A549 (cell line): ENCODE data around the gene GALR3. TPM values are rescaled to one million over a fixed set of nuclear protein-coding genes. Genes with fewer than 3 reads are reported as not detected.

Source experiments
- ATAC-seq, 2 experiments: fragments of 200-7000 bp in 1 of 2; fragments of >200 bp in 1 of 2; cut with Nextera tagmentation in 1 of 2; cut with Tn5 transposase in 1 of 2; 3 replicates each; pipeline versions ENCODE4 v1.8.0 to v1.9.1; 2018 to 2020; ENCODE audit warnings: mild to moderate bottlenecking in 1 of 2, moderate library complexity in 1 of 2
- CTCF ChIA-PET: fragments of 300-600 bp; sonication (Branson Sonifier 250); formaldehyde crosslinking; extraction: SDS; loops from one replicate; lab custom pipeline; 2021; ENCODE audit warnings: antibody characterized with exemption, inconsistent platforms; lab: Yijun Ruan, JAX
- POLR2A ChIA-PET: fragments of 350-600 bp; formaldehyde crosslinking; extraction: SDS; loops from one replicate; lab custom pipeline; 2021; ENCODE audit warnings: antibody characterized with exemption, inconsistent platforms; lab: Yijun Ruan, JAX
- DNase-seq, 2 experiments: peaks; one replicate each; pipeline versions ENCODE4 v3.0.0 to v3.0.0-alpha.2; 2011 to 2016; ENCODE audit warnings: low read depth in 1 of 2, low spot score in 1 of 2
- FAIRE-seq: peaks from 2 replicates; lab custom pipeline; 2011; peaks lifted over from hg19 to GRCh38; lab: Jason Lieb, UNC
- H3K27ac ChIP-seq, 2 experiments: fragments of >200 bp; sonication (Bioruptor Twin); formaldehyde crosslinking; 3 replicates each; pipeline ENCODE4 v1.5.1; 2016 to 2017
- H3K4me1 ChIP-seq: fragments of >200 bp; sonication (Bioruptor Twin); formaldehyde crosslinking; 3 replicates; pipeline ENCODE4 v1.6.1; 2016
- H3K4me2 ChIP-seq: fragments of >200 bp; sonication (Bioruptor Twin); formaldehyde crosslinking; 3 replicates; pipeline ENCODE4 v1.6.1; 2016
- H3K4me3 ChIP-seq: fragments of >200 bp; sonication (Bioruptor Twin); formaldehyde crosslinking; 3 replicates; pipeline ENCODE4 v1.5.1; 2016
- H3K9me3 ChIP-seq: fragments of >200 bp; sonication (Bioruptor Twin); formaldehyde crosslinking; 3 replicates; pipeline ENCODE4 v1.6.1; 2016
- E2F6 ChIP-seq: IDR thresholded peaks from 2 replicates; pipeline ENCODE4 v1.6.1; 2012; ENCODE audit warnings: low read depth, borderline replicate concordance
- ELK1 ChIP-seq: fragments of 150-350 bp; IDR thresholded peaks from 2 replicates; pipeline ENCODE4 v1.6.1; 2014; ENCODE audit warnings: low read depth, mild to moderate bottlenecking, low read length
- ESRRA ChIP-seq: fragments of 150-350 bp; IDR thresholded peaks from 2 replicates; pipeline ENCODE4 v1.6.1; 2014; ENCODE audit warnings: mild to moderate bottlenecking, low read length, borderline replicate concordance
- FOXS1 ChIP-seq: fragments of 250-450 bp; sonication (Bioruptor Pico); IDR thresholded peaks from 2 replicates; pipeline ENCODE4 v1.5.0; 2020; ENCODE audit warnings: mild to moderate bottlenecking, moderate library complexity
- GATA3 ChIP-seq: IDR thresholded peaks from 2 replicates; pipeline ENCODE4 v1.6.1; 2012; ENCODE audit warnings: borderline replicate concordance
- HDAC2 ChIP-seq: fragments of 200-600 bp; sonication (generic); IDR thresholded peaks from 2 replicates; pipeline ENCODE4 v1.6.1; 2016
- HEYL ChIP-seq: fragments of 250-450 bp; sonication (Bioruptor Pico); IDR thresholded peaks from 2 replicates; pipeline ENCODE4 v1.8.0; 2021; ENCODE audit warnings: mild to moderate bottlenecking, moderate library complexity
- HOXA7 ChIP-seq: fragments of 250-450 bp; sonication (Bioruptor Pico); IDR thresholded peaks from 2 replicates; pipeline ENCODE4 v1.5.0; 2020; ENCODE audit warnings: mild to moderate bottlenecking, moderate library complexity
- HOXB5 ChIP-seq: fragments of 250-450 bp; sonication (Bioruptor Pico); IDR thresholded peaks from 2 replicates; pipeline ENCODE4 v1.5.0; 2020; ENCODE audit warnings: mild to moderate bottlenecking, moderate library complexity
- MYC ChIP-seq: IDR thresholded peaks from 2 replicates; pipeline ENCODE4 v1.6.1; 2012; ENCODE audit warnings: mild to moderate bottlenecking, inconsistent platforms, low read length, improper control_type of control experiment, borderline replicate concordance
- REST ChIP-seq: fragments of 200-600 bp; sonication (generic); IDR thresholded peaks from 2 replicates; pipeline ENCODE4 v1.6.1; 2016; ENCODE audit warnings: antibody characterized with exemption, mild to moderate bottlenecking, moderate library complexity
- TFCP2L1 ChIP-seq: fragments of 250-450 bp; sonication (Bioruptor Pico); IDR thresholded peaks from 2 replicates; pipeline ENCODE4 v1.5.0; 2021; ENCODE audit warnings: mild to moderate bottlenecking
- TP53 ChIP-seq: fragments of 250-450 bp; sonication (Bioruptor Pico); IDR thresholded peaks from 2 replicates; pipeline ENCODE4 v1.5.0; 2021; ENCODE audit warnings: mild to moderate bottlenecking, moderate library complexity
- ZC3H11A ChIP-seq: fragments of 450-650 bp; IDR thresholded peaks from 2 replicates; pipeline ENCODE4 v1.6.1; 2014; ENCODE audit warnings: antibody characterized with exemption, mild to moderate bottlenecking
- ZFP36 ChIP-seq: fragments of 450-650 bp; IDR thresholded peaks from 2 replicates; pipeline ENCODE4 v1.6.1; 2014; ENCODE audit warnings: borderline replicate concordance; ENCODE audit not compliant: partially characterized antibody
- ZSCAN20 ChIP-seq: fragments of 250-450 bp; sonication (Bioruptor Pico); IDR thresholded peaks from 2 replicates; pipeline ENCODE4 v1.8.0; 2022; ENCODE audit warnings: mild to moderate bottlenecking, moderate library complexity
- WGBS: methylation state at CpG from one replicate; pipeline ENCODE4 v1.1.6; 2017; ENCODE audit errors: missing lambda C conversion rate; 5-methylcytosine and 5-hydroxymethylcytosine counted together
- polyA plus RNA-seq, 4 experiments: library from polyadenylated mRNA; depleted of rRNA in 3 of 4; stranded (reverse); fragments of >200 nt; fragmentation: RNase III in 1 of 4; extraction: RNeasy Plus Mini Kit Qiagen cat#74134 plus additional on column Dnase treatment in 1 of 4; gene quantifications; 2 replicates in 3 of 4; 3 replicates in 1 of 4; pipeline ENCODE4 v1.2.3, GENCODE V29; 2011 to 2017
- TF ChIP-seq, protein P1 (sequence below): fragments of >200 bp; sonication (Bioruptor Twin); formaldehyde crosslinking; IDR thresholded peaks from 3 replicates; pipeline ENCODE4 v1.6.1; 2016
- TF ChIP-seq, protein P2 (sequence below): IDR thresholded peaks from 2 replicates; pipeline ENCODE4 v1.6.1; 2012

GALR3 gene
- polyA plus RNA-seq, 2 of the 4 experiments (the other 2 are of a cell fraction): not detected

- peak; percentile 47; the same call in 1 of the 2 replicates for TF ChIP-seq E2F6
- no peak for TF ChIP-seq MYC
- no peak for TF ChIP-seq HDAC2
- TF ChIP-seq HOXB5 (CRISPR knock-in tag): no peak
- TF ChIP-seq HOXA7 (CRISPR knock-in tag): no peak
- TF ChIP-seq, all 56 proteins: peak for 6
Measured at GRCh38 chr22:37807410-37808293, 15.5 kb upstream of the GALR3 start, which contains the start of gene GCAT (continued).

- ChIA-PET CTCF (interaction anchor here (0.8 to 4.1 kb wide), 4 partner anchors 10 to 157 kb away, joined by 3 to 47 read pairs (median 8); no protein-coding TSS in a partner anchor), POLR2A (interaction anchor here (0.6 to 2.1 kb wide), 6 partner anchors 29 to 187 kb away, joined by 3 to 7 read pairs (median 5); partner anchors contain the start of genes ANKRD54, C22orf23, PDXP and POLR2F)
- Histone ChIP-seq H3K4me3 (peak overlapping the region; percentile 69), H3K27ac (peak overlapping the region; percentile 55 to 77; a peak in 5 of 6 replicates), H3K9me3 (no peaks in the 10 kb centered on the region), H3K4me1 (peaks cover 15% of the 10 kb centered on the region), H3K4me2 (peak overlapping the region; percentile 99)
- FAIRE-seq (no peak), ATAC-seq (no peak), DNase-seq (no peak)
- TF ChIP-seq, protein P1, sequence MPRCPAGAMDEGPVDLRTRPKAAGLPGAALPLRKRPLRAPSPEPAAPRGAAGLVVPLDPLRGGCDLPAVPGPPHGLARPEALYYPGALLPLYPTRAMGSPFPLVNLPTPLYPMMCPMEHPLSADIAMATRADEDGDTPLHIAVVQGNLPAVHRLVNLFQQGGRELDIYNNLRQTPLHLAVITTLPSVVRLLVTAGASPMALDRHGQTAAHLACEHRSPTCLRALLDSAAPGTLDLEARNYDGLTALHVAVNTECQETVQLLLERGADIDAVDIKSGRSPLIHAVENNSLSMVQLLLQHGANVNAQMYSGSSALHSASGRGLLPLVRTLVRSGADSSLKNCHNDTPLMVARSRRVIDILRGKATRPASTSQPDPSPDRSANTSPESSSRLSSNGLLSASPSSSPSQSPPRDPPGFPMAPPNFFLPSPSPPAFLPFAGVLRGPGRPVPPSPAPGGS: no peak
- no peak for TF ChIP-seq ZSCAN20 (CRISPR knock-in tag)
- no peak for TF ChIP-seq REST
- no peak for TF ChIP-seq ZFP36
- TF ChIP-seq ELK1: no peak
- TF ChIP-seq GATA3: no peak
- no peak for TF ChIP-seq TP53 (CRISPR knock-in tag)
- no peak for TF ChIP-seq FOXS1 (CRISPR knock-in tag)
- no peak for TF ChIP-seq HEYL (CRISPR knock-in tag)
- no peak for TF ChIP-seq ZC3H11A
- no peak for TF ChIP-seq TFCP2L1
- TF ChIP-seq, protein P2, sequence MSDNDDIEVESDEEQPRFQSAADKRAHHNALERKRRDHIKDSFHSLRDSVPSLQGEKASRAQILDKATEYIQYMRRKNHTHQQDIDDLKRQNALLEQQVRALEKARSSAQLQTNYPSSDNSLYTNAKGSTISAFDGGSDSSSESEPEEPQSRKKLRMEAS: no peak
- TF ChIP-seq E2F6: no peak
- TF ChIP-seq ESRRA: no peak
- 53% methylated on average over 8 of the region's 8 CpGs for WGBS
Measured at GRCh38 chr22:37808294-37808657, 14.9 kb upstream of the GALR3 start.
